ENCODE data around the gene MATK.
"Not testable (repeated sequence)": the region's sequence is repeated elsewhere in the genome, so short reads cannot be mapped to it uniquely, and the experiment has no call there.

DNA sequence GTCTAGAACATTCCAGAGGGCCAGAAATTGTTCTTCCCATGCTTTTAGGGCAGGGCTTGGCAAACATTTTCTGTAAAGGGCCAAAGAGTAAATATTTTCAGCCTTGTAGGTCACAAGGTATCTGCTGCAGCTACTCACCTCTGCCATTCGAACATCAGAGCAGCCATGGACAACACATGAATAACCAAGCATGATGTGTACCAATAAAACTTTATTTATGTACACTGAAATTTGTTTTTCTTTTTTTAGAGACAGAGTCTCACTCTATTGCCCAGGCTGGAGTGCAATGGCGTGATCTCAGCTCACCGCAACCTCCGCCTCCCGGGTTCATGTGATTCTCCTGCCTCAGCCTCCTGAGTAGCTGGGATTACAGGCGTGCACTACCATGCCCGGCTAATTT lies 28.5 kb downstream of the MATK start:
- TF ChIP-seq, protein P1, sequence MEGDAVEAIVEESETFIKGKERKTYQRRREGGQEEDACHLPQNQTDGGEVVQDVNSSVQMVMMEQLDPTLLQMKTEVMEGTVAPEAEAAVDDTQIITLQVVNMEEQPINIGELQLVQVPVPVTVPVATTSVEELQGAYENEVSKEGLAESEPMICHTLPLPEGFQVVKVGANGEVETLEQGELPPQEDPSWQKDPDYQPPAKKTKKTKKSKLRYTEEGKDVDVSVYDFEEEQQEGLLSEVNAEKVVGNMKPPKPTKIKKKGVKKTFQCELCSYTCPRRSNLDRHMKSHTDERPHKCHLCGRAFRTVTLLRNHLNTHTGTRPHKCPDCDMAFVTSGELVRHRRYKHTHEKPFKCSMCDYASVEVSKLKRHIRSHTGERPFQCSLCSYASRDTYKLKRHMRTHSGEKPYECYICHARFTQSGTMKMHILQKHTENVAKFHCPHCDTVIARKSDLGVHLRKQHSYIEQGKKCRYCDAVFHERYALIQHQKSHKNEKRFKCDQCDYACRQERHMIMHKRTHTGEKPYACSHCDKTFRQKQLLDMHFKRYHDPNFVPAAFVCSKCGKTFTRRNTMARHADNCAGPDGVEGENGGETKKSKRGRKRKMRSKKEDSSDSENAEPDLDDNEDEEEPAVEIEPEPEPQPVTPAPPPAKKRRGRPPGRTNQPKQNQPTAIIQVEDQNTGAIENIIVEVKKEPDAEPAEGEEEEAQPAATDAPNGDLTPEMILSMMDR (conservative IDR thresholded peaks at IDR 0.05; ENCODE audit: low read depth, low read length), result not testable (repeated sequence)
- TF ChIP-seq EZH2 (IDR thresholded peaks at IDR 0.05; ENCODE audit: low read length, unreplicated experiment); EZH2phosphoT487 (IDR thresholded peaks at IDR 0.05; ENCODE audit: borderline replicate concordance, low read length): not testable (repeated sequence)
